GM19463 (cell line): ENCODE results near the gene STEEP1.

Experiments
- ATAC-seq: cut with Tn5 transposase; IDR thresholded peaks from one replicate; pipeline ENCODE4 v1.9.1; 2021; ENCODE audit warnings: mild to moderate bottlenecking, moderate library complexity; ENCODE audit not compliant: unreplicated experiment

STEEP1 gene

GRCh38 chrX:119489212-119490074 lies 75.8 kb downstream of the STEEP1 start:
- ATAC-seq = no peak

GRCh38 chrX:119488749-119489148 lies 76.5 kb downstream of the STEEP1 start:
- no peak for ATAC-seq
